Left colon (tissue), 2 donors: ENCODE results near the gene ZCCHC2. TPM values are rescaled to one million over a fixed set of nuclear protein-coding genes. Genes with fewer than 3 reads are reported as not detected.

ENCODE experiments used
- ATAC-seq: fragments of 200-7000 bp; cut with Tn5 transposase; one replicate; pipeline ENCODE4 v1.9.1; 2020; ENCODE audit warnings: mild to moderate bottlenecking, moderate library complexity
- DNase-seq, 2 donors: peaks; one replicate each; pipeline ENCODE4 v3.0.0-alpha.2; 2020
- intact Hi-C, 2 donors: fragments of 100-400 bp; cut with DNase I in 1 of 2; cut with micrococcal nuclease in 1 of 2; formaldehyde crosslinking; loops; one replicate each; pipeline versions ENCODE4 v1.11.2 to v1.14.0; 2022; cut with DNase I, micrococcal nuclease
- total RNA-seq, 2 donors: library from RNA; stranded (reverse); fragmentation: NEBNext Ultra II Directional; extraction: Animal tissue kit (Norgen Biotek cat#: 25700); gene quantifications; one replicate each; pipeline ENCODE4 v1.2.1, GENCODE V29; 2021
- donor health status: DM: no; HTN: no; CAD: no.
- donor health status: DM: yes; HTN: yes; CAD: no.

The ZCCHC2 gene
- total RNA-seq, 2 donors from 2014 or later: 20.2 to 23.5 TPM

DNA sequence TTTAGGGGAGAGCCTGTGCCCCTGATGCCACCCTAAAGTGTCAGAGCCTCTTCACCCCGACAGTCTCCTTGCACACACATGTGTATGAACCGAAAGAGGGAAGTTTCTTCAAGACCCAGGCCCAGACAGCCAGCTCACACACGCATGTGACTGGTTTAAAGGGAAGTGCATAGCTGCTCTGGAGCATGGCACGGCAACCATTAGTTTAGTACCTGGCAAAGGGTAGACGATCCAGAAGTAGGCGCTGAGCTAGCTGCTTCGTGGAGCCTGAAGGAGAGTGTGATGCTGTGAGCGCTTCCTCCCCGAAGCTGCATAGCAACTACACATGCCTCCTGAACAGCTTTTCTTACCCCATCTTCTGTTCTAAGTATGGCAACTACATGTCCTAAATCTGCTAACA lies 91.7 kb downstream of the ZCCHC2 start:
- ATAC-seq (no peak), DNase-seq (no peak)
- intact Hi-C loops: no loop called here

DNA sequence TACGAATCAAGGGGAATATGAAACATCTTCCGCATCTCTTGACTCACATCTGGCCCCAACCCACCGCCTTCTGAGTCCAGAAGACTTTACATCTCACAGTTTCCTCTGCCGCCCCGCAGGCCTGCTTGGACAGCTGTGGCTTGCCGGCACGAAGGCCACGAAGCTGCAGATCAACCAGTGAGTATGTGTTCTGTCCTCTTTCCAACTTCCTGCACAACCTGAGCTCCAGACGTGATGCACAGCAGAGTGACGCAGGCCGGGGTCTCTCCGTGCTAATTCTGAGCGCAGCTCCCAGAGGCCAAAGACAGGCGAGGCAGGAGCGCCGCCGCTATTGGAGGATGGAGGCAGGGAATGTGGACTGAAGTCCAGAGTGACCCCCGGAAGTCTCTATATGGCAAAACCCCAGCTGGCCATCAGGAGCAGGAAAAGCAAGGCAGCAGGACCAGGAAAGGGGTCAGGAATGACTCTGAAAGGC lies 93.5 kb downstream of the ZCCHC2 start:
- intact Hi-C loops: no loop called here
- ATAC-seq (no peak), DNase-seq (no peak)

- ATAC-seq: no peak
- DNase-seq: no peak
- intact Hi-C loops: no loop called here
These were observed 95.2 kb downstream of the ZCCHC2 start for GRCh38 chr18:62617793-62618591.

DNA sequence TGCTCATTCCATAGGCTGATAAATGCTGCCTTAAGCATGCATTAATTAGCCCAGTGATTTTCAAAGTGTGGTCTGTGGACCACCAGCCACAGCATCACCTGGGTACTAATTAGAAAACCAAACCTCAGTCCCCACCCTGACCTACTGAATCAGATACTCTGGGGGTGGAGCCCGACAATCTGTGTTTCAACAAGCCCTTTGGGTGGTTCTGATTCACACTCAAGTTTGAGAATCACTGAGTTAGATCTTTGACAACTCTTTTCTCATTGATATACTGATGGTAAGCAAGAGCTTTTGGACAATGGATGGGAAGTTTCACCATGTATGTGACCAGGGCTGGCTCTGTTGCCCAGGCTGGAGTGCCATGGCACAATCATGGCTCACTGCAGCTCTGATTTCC lies 95.9 kb downstream of the ZCCHC2 start:
- intact Hi-C loops: no loop called here
- no peak for ATAC-seq

GRCh38 chr18:62621546-62621945 lies 98.7 kb downstream of the ZCCHC2 start:
- DNase-seq (no peak), ATAC-seq (no peak)
- intact Hi-C loops: no loop called here

More for the DNA sequence above, 95.9 kb downstream of the ZCCHC2 start:
- DNase-seq: no peak

DNA sequence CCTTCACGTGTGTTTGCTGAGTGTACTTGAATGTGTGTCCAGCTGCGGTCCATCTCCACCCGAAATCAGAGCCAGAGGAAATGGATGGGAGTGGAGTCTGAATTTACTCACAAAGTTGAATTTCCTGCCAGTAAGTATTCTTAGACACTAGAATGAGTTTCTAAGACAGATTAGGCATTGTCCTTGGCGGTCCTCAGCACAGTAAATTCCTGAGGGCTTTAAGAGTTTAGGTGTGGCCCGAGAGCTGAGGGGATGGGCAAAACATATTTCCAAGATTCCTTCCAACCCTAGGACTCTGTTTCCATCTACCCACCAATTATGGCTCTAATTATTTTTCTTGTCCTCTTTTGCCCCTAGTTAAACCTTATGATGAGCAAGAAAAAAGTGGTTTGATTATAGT lies 102.2 kb downstream of the ZCCHC2 start:
- intact Hi-C loops: no loop called here
- DNase-seq (no peak), ATAC-seq (no peak)

Other genes with a start within 250 kb of the ZCCHC2 start
- 10 to 100 TPM; 56.2 to 83.3 TPM for gene TNFRSF11A, start 197.7 kb upstream of the ZCCHC2 start, total RNA-seq
- gene PHLPP1, start 192.5 kb downstream of the ZCCHC2 start, total RNA-seq: 10 to 100 TPM; 21.4 to 22.9 TPM